Spleen (tissue), 7 donors: ENCODE results near the gene PTPRG.

Source experiments
- CTCF ChIP-seq, 11 experiments: fragments of 200-600 bp in 7 of 11; fragments of 450-650 bp in 4 of 11; sonication (generic) in 4 of 11; IDR thresholded peaks in 8 of 11; conservative IDR thresholded peaks in 3 of 11; 1 replicate in 7 of 11; 2 replicates in 4 of 11; pipeline versions ENCODE4 v1.4.0 to v1.8.0; 2016 to 2021; ENCODE audit warnings: antibody characterized with exemption in 11 of 11, inconsistent platforms in 4 of 11, mild to moderate bottlenecking in 1 of 11
- POLR2A ChIP-seq, 3 donors: fragments of 450-650 bp; IDR thresholded peaks; one replicate each; pipeline ENCODE4 v1.5.1; 2017; ENCODE audit warnings: antibody characterized with exemption in 3 of 3, mild to moderate bottlenecking in 1 of 3
- POLR2AphosphoS5 ChIP-seq, 3 donors: sonication (generic); formaldehyde crosslinking; IDR thresholded peaks; one replicate each; pipeline ENCODE4 v1.5.1; 2017; ENCODE audit warnings: antibody characterized with exemption in 3 of 3
- donor health status: DM: no; HTN: no; CAD: no; lungs with moderate emphysema.
- donor health status: DM: no; HTN: no; CAD: no.
- donor health status: DM: no; HTN: no; CAD: no.

GRCh38 chr3:62329971-62330370 is 768.6 kb downstream of the PTPRG start:
- TF ChIP-seq CTCF (IDR thresholded peaks at IDR 0.05 in 8 of 11, conservative IDR thresholded peaks at IDR 0.05 in 3 of 11) (no peak), POLR2A (IDR thresholded peaks at IDR 0.05) (no peak), POLR2AphosphoS5 (IDR thresholded peaks at IDR 0.05) (no peak)
